DLD1 (cell line): ENCODE data around the gene ARTN.

Source experiments
- in situ Hi-C: cut with HindIII; loops from 2 replicates; pipeline ENCODE4 v1.10.0; 2017; ENCODE audit warnings: low sequenced_read_pairs

The ARTN gene

GRCh38 chr1:43924516-43924915 lies 9.1 kb upstream of the ARTN start:
- in situ Hi-C loops: no loop called here

- in situ Hi-C loops: no loop called here
Observed at GRCh38 chr1:43925846-43926245, 7.8 kb upstream of the ARTN start.

DNA sequence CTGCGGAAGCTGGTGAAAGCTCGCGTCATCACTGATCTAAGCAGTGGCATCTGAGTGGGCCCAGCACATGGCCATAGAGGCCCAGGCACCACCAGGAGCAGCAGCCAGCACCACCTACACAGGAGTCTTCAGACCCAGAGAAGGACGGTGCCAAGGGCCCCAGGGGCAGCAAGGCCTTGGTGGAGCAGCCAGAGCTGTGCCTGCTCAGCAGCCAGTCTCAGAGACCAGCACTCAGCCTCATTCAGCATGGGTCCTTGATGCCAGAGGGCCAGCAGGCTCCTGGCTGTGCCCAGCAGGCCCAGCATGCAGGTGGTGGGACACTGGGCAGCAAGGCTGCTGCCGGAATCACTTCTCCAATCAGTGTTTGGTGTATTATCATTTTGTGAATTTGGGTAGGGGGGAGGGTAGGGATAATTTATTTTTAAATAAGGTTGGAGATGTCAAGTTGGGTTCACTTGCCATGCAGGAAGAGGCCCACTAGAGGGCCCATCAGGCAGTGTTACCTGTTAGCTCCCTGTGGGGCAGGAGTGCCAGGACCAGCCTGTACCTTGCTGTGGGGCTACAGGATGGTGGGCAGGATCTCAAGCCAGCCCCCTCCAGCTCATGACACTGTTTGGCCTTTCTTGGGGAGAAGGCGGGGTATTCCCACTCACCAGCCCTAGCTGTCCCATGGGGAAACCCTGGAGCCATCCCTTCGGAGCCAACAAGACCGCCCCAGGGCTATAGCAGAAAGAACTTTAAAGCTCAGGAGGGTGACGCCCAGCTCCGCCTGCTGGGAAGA lies 3.2 kb upstream of the ARTN start:
- in situ Hi-C loops: no loop called here

- in situ Hi-C loops: no loop called here
Observed at GRCh38 chr1:43930949-43931275, 2.7 kb upstream of the ARTN start.

DNA sequence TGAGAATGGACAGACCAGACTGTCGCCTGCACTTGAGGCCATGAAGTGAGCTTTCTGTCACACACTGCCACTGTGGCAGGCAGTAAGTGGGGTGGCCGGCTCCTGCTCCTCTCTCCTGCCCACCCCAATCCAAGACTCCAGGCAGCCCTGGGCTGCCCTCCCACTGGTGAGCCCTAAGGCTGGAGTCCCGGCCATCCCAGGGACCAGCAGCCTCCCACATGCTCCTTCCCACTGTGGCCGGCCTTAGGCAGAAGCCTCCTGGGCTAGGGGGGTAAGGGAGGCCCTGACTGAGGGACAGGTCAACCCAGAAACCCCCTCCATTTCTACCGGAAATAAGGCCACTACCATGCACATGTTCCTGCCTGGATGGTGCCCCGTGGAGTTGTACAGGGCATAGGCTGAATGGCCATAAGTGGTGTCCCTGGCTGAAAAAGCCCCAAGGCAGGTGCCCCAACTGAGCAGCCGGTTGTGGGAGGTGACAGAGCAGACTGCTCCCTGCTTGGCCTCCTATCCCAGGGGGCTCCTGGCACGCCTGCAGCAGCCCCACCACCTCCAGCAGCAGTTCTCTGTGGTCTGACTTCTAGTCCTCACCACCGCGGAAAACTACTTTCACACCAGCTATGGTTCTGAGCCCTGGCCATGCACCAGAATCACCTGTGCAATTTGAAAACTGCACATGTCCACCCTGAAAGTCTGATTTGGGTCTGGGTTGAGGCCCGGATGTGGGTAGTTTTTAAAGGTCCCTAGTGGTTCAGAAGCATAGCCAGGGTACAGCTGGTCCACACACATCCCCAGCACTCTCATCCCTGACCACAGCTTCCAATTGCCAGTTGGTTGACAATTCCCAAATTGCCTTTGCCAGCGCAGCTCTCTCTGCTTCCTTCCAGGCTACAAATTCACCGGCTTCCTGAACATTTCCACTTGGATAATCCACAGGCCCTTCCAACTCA lies 1.6 kb upstream of the ARTN start:
- in situ Hi-C loops: no loop called here

GRCh38 chr1:43932786-43933385 lies 715 bp upstream of the ARTN start:
- in situ Hi-C loops: no loop called here

GRCh38 chr1:43934101-43934985 lies 742 bp downstream of the ARTN start:
- in situ Hi-C loops: no loop called here

DNA sequence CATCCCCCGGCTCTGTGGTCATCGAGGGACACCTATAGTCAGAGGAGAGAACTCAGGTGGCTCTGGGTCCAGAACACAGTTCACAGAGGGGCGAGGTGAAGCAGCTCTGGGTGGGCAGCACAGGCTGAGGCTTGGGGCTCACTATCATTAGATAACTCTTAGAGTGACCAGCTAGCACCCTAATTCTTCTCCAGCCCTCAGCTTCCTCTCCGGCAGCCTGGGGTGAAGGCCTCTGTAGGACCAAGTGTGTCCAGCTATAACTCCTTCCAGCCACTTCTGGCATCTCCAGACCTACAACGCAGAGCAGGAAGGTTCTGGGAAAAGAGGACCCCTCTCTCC lies 1.4 kb downstream of the ARTN start:
- in situ Hi-C loops: loop anchor here (5.0 kb wide), 1 partner anchor 98 kb away; no protein-coding TSS in a partner anchor

- in situ Hi-C loops: loop anchor here (5.0 kb wide), 1 partner anchor 99 kb away; no protein-coding TSS in a partner anchor
Observed at GRCh38 chr1:43935711-43936427, 2.3 kb downstream of the ARTN start.

DNA sequence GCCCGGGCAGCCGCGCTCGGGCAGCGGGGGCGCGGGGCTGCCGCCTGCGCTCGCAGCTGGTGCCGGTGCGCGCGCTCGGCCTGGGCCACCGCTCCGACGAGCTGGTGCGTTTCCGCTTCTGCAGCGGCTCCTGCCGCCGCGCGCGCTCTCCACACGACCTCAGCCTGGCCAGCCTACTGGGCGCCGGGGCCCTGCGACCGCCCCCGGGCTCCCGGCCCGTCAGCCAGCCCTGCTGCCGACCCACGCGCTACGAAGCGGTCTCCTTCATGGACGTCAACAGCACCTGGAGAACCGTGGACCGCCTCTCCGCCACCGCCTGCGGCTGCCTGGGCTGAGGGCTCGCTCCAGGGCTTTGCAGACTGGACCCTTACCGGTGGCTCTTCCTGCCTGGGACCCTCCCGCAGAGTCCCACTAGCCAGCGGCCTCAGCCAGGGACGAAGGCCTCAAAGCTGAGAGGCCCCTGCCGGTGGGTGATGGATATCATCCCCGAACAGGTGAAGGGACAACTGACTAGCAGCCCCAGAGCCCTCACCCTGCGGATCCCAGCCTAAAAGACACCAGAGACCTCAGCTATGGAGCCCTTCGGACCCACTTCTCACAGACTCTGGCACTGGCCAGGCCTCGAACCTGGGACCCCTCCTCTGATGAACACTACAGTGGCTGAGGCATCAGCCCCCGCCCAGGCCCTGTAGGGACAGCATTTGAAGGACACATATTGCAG lies 3.0 kb downstream of the ARTN start:
- in situ Hi-C loops: loop anchor here (5.0 kb wide), 1 partner anchor 99 kb away; no protein-coding TSS in a partner anchor

- in situ Hi-C loops: loop anchor here (5.0 kb wide), 1 partner anchor 100 kb away; no protein-coding TSS in a partner anchor
Observed at GRCh38 chr1:43937179-43937865, 3.7 kb downstream of the ARTN start.

DNA sequence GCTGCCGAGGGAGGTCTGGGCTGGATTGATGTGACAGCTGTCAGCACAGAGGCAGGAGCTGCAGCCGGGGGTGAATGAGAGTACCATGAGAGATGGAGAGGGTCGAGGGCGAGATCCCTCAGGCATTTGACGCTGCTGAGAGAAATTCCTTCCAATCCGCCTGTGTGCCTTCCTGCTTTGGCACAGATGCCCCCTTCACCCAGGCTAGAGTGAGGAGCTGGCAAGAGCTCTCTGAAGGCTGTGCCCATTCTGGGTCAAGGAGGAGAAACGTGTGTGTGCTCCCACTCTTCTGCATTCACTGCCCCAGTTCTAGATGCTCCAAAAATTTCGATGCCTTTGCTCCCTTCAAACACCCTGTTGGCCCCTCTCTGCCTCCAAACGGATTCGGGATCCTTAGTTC lies 4.8 kb downstream of the ARTN start:
- in situ Hi-C loops: loop anchor here (5.0 kb wide), 1 partner anchor 101 kb away; no protein-coding TSS in a partner anchor

DNA sequence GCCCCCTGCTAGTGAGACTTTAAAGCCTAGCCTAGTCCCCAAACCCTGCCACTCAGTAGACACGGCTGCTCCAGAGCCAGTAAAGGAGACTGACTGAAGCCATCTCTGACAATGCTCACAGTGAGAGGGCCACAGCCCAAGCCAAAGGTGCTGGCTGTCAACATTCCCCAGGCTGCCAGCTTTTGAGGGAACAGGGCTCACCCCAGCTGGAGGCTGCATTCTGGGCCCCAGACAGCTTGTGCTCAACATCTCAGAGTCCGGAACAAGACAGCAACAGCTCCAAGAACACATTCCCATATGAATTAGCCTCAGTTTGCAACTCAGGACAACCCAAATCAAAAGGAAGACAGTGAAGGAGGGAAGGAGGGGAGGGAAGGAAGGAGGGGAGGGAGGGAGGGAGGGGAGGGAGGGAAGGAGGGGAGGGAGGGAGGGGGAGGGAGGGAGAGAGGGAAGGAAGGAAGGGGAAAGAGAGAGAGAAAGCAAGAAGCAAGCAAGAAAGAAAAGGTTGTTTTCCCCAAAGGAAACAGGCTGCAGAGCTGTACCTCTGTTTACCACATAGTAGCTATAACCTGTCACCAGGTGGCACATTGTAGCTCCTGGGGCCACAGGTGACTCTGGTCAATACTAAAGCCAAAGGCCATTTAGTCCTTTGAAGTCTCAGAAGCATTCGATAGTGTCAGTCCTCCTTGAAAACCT lies 5.4 kb downstream of the ARTN start:
- in situ Hi-C loops: loop anchor here (5.0 kb wide), 1 partner anchor 102 kb away; no protein-coding TSS in a partner anchor

DNA sequence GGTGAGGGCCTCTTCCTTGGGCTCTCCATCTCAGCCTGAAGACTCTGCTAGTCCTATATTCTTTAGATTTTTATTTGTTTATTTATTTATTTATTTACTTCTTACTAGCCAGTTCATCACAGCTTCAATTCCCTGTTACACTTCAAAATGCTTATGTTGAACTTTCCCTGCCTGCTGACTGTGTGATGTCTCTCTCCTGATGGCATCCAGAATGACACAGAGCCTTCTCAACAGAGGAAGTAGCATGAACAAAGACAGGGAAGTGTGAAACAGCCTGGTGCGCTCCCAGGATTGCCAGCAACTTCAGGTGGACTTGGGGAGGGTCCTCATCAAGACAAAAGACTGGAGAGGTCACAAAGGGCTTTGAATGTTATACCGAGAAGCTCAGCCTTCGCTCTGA lies 8.8 kb downstream of the ARTN start:
- in situ Hi-C loops: no loop called here

DNA sequence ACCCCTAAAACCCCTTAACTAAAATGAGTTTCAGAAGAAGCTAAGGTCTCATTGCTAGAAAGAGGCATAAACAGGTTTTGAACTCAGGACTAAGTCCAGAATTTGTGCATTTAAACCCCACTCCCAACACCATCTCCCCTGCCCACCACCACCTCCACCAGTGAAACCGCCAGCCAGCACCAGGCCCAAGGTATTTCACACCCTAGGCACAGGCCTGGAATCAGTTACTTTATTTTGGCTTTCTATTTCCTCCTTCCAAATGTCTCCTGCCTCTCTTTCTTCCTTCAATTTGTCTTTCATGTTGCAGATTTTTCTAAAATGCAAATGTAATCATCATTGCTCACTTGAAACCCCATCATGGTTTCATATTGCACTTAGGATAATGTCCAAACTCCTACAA lies 11.3 kb downstream of the ARTN start:
- in situ Hi-C loops: no loop called here

- in situ Hi-C loops: no loop called here
Observed at GRCh38 chr1:43945674-43946235, 12.2 kb downstream of the ARTN start.

DNA sequence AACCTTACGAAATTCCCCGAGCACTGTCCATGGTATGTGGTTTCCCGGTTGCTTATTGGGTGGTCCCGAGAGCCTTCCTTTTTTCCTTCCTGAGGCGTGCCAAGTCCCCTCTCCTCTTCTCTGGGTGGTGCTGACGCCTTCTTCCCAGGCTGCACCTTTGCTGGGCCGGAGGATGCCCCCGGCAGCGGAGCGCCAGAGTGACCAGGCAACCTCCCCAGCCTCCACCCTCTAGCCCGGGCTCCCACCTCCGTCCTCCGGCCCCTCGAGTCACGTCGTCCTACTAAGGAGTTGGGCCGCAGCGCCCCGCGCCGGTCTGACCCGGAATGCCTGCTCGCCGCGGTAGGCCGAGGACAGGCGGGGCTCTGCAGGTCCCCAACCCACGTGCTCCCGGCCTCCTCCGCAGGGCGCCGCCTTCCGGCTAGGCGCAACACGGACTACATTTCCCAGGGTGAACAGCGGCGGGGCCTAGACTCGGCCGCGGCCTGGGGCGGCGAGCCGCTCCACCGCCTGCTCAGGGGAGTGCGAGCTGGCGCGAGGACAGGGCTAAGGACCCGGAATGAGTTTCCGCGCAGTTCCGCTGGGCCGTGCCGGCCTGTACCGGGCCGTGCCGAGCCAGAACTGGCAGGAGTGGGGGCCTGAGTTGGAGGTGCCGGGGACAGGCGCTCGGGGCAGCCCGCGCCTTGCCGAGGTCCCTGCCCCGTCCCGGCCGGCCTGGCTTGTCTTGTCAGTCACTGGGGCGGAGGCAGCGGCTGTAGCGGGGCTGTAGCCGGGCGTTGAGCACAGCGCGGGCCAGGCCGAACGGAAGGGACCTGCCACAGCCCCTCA lies 12.8 kb downstream of the ARTN start, which contains the start of gene IPO13:
Gene IPO13, plus strand, starts transcription at position 715 of the 825 bp plus-strand sequence. CDS start 651 bp downstream, outside the sequence.
- in situ Hi-C loops: no loop called here
